PC-9 (cell line): Measurements from ENCODE around the gene LIN7A.

ENCODE experiments used
- CTCF ChIP-seq: fragments of 200-600 bp; sonication (generic); conservative IDR thresholded peaks from 2 replicates; pipeline ENCODE4 v1.6.1; 2017; ENCODE audit warnings: mixed run types, antibody characterized with exemption, mild to moderate bottlenecking, moderate library complexity
- EZH2 ChIP-seq: fragments of 200-600 bp; sonication (generic); IDR thresholded peaks from 2 replicates; pipeline ENCODE4 v1.8.0; 2017; ENCODE audit warnings: antibody characterized with exemption, low read depth

- TF ChIP-seq CTCF (no peak), EZH2 (no peak)
These were observed 42.5 kb downstream of the LIN7A start for GRCh38 chr12:80895240-80895639.
